GM18526 (cell line): ENCODE data around the gene WDFY3.

Experiments used
- POLR2A ChIP-seq: IDR thresholded peaks from 3 replicates; pipeline ENCODE4 v1.6.1; 2011; ENCODE audit not compliant: insufficient read length; ENCODE audit errors: extremely low read depth

WDFY3 gene

DNA sequence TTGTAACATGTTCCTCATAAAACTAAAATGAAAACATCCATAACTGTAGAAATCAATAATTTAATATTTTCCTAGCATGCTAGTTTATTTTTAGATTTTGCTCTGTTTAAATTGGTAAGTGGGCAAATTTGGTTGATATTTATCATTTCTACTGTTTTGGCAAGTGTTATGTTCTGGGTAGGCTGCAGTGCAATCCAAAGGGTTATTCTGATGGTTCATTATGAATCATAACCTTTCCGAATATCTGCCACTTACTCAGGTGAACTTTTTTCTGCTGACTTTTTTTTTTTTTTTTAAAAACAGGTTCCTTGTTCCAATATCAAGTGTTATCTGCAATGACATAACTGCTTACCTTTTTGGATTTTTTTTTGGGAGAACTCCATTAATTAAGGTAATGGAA, 331.5 kb downstream of the WDFY3 start:
- TF ChIP-seq POLR2A: no peak

DNA sequence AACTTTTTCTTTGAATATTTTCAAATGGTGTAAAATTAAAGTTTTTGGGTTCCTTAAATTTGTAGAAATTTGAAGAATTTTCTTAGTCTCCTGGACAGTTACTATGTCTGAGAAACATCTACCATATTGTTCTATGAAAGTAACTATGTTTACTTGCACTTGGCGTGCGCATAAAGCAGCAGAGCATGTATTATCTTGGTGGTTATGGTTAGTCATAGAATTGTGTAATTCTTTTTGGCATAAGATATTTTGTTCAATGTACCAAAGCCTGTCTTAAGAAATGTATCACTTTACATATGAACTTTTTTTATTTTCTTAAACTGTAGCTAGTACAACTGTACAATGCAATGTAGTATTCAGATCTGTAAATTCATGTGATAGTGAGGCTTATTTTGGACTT, 334.4 kb downstream of the WDFY3 start:
- TF ChIP-seq POLR2A: no peak

GRCh38 chr4:84631573-84631972, 334.9 kb downstream of the WDFY3 start:
- TF ChIP-seq POLR2A: no peak

DNA sequence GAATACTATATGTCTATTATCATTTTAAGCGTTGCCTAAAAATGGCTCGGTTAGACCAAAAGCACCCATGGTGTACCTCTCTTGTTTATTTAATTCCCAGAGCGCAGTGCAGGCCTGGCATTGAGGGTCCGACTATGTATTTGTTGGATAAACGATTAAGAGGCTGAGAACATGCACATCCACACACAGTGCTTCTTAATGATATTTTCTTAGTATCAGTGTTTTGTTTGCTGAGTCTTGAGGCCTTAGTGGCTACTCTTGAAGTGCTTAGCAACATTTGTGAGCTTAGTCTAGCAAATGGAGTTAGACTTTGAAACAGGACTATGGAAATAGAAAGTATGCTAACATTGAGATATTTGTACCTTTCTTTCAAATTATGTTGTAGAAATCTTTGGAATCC, 339.8 kb downstream of the WDFY3 start:
- no peak for TF ChIP-seq POLR2A

DNA sequence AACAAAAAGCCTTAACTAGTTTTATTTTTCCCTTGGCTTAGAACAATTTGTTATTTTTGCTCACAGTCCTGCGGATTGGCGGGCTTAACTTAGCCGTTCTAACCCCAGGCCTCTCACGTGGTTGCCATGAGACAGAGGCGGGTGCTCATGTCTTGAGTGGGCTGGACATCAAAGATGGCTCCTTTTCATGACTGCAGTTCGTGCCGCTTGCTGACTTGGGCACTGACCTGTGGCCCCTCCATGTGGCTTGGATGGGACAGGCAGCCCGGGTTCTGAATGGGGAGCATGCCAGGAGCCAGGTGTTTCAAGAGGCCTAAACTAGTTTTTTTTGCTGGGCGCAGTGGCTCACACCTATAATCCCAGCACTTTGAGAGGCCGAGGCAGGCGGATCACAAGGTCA, 342.8 kb downstream of the WDFY3 start:
- no peak for TF ChIP-seq POLR2A

- TF ChIP-seq POLR2A: no peak
These were observed 343.5 kb downstream of the WDFY3 start for GRCh38 chr4:84622959-84623358.
